GM19452 (cell line): Measurements from ENCODE around the gene SORD.
"Not testable (repeated sequence)": the region's sequence is repeated elsewhere in the genome, so short reads cannot be mapped to it uniquely, and the experiment has no call there.

Source experiments
- ATAC-seq: cut with Tn5 transposase; IDR thresholded peaks from one replicate; pipeline ENCODE4 v1.9.1; 2021; ENCODE audit not compliant: unreplicated experiment

Gene SORD

DNA sequence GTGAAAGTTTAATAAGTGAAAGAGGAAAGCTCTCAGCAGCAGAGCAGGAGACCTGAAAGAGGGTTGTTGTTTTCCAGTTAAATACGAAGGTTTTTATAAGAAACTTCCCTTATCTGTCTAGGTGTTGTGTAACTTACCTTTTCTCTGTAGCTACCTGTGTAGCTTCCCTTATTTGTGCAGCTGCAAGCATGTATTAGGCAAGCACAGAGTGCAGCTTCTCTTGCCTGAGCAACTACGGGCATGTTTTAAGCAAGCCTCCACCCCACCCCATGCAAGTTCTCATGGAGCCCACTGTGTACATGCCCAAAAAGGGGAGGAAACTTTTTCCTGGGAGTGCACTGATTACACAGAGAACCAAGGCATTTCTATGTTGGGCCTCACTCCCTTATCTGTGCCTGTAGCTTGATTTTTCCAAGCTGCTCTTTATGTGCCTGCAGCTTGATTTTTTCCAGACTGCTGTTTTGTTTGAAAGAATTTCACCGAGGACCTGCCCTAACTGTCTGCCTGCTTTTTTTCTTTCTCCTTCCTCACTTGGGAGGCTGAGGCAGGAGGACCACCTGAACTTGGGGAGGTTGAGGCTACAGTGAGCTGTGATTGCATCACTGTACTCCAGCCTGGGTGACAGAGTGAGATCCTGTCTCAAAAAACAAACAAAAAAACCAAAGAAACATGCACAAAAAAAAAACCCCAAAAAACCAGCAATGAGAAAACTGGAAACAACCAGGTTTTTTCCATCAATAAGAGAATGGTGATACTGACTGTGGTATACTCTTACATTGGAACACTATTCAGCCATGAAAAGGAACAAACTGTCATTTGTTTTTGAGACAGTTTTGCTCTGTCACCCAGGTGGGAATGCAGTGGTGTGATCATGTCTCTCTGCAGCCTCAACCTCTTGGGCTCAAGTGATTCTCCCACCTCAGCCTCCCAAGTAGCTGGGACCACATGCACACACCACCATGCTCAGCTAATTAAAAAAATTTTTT is 36.0 kb downstream of the SORD start:
- not testable (repeated sequence) for ATAC-seq

DNA sequence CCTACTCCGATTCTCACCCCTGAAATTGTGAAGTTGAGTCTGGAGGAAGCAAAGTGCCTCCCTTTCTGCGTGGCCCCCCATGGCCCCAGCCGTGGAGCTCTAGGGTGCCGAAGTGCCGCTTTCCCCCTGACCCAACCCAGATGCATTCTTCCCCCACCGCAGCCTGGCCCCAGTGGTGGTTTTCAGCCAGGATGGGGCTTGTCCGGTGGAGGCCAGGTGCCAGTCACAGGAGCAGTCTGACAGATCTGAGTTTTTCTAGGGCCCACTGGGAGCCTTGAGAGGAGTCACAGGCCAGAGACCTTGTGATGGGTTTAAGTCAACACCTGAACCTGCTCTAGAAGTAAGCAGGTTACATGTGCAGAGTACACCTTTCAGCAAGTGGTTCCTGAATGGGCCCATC is 39.3 kb downstream of the SORD start:
- not testable (repeated sequence) for ATAC-seq

DNA sequence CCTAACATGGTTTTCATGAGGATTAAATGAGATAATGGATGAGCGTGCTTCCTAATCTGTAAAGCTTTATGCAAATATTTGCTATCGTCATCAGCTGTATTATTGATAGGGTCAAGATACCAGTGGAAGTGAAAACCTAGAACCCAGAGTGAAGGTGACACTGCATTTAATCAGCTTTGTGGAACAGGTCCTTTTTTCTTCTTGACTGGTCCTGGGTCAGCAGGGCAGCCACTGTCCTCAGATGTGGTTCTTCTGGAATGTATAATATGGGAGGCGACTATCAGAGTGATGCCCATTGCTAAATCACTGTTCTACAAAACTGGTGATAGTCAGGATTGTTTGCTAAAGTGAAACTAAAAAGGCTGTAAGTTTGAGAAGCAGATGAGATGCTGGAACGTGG is 41.4 kb downstream of the SORD start:
- ATAC-seq = no peak

DNA sequence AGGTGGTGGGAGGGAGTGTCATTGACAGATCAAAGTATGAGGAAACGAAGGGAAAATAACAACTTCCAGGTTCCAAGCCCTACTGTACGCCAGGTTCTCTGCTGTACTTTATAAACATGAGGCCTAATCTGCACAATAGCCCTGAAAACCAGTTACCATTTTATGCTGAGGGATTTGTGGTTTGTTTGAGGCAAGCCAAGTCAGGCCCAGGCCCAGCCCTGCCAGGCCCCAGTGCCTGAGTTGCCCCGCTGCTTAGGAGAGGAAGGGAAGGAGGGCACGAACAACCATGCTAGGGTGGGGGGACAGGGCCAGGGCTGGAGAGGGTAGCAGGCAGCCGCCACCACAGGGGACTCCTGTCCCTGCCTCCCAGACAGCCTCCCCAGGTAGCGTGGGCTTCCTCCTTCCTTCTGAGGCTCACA is 47.0 kb downstream of the SORD start:
- ATAC-seq = not testable (repeated sequence)

DNA sequence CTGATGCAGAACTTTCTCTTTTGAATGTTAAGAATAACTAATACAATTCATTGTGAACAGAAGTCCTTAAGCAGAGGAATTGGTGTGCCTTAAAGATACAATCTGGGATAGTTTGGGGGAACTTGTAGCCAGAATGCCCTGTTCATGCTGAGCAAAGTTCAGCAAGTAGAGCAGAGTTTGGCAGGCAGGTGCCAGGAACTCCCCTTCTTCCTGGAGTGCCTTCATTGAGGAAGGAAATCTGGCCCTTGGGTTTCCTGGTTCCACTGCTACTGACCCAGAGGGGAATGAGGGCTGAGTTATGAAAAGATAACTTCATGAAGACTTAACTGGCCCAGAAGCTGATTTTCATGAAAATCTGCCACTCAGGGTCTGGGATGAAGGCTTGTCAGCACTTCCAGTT is 50.6 kb downstream of the SORD start:
- not testable (repeated sequence) for ATAC-seq

DNA sequence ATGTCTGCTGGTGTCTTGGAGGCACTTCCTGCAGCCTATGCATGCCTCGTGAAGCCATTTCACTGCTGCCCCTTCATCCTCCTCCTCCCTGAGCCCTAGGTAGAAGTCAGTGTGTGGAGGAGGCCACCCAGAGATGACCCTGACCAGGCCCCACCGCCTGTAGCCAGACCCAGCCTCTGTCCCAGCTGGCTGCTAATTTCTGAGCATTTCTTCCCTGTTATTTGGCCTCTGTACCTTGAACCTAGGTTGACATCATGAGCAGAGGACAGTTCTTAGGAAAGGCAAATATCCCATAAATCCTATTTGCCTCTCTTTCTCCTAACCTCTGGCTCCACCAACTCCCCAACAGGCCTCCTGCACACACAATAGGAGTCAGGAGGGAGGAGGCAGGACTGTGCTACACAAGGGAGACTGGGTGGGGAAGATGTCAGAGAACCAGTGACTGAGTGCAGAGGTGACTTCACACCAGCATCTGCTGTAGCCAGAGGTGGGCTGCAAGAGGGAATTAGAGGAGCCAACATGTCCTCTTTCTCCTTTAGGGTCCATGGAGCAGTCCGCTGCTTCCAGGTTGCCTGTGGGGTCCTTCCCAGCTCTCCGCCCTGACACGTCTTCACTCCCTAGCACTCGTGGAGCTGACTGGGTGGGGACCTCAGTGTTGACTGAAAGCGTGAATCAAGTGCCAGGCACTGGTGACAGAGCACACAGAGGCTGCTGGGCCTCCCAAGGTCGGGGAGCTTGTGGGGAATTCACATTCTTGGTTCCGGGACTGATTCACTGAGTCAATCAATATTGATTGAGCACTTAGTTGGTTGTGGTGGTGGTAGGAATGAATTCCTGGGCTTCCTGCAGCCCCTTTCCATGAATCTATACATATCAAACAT is 52.7 kb downstream of the SORD start:
- not testable (repeated sequence) for ATAC-seq

DNA sequence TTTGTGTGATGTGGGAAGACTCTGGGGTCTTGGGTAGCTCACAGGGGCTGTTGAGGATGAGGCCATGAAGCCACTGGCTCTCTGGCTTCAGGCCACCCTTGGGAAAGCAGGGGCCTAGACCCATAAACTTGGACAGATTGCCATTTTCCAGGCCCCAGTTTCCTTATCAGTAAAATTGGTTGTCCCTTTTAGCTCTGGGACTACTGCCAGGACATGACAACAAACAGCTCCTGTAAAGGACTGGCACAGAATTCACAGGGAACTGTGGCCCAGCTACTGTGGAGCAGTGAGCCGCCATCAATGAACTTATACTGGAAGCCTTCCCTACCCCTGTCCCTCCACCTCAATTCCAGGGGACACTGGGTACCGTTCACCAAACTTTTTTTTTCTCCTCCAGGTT is 54.4 kb downstream of the SORD start:
- ATAC-seq = not testable (repeated sequence)

DNA sequence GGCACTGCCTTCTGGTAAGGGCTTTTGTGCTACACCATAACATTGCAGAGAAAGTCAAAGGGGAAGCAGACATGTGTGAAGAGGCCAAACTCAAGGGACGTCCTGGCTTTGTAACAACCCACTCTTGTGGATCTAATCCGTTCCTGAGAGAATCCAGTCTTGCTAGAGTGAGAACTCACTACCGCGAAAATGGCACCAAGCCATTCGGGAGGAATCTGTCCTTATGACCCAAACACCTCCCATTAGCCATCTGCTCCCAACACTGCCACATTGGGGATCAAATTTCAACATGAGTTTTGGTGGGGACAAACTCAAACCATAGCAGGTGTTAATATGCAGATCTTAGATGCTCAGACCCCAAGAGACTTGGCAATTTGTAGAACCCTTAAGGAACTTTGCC is 56.2 kb downstream of the SORD start:
- not testable (repeated sequence) for ATAC-seq

DNA sequence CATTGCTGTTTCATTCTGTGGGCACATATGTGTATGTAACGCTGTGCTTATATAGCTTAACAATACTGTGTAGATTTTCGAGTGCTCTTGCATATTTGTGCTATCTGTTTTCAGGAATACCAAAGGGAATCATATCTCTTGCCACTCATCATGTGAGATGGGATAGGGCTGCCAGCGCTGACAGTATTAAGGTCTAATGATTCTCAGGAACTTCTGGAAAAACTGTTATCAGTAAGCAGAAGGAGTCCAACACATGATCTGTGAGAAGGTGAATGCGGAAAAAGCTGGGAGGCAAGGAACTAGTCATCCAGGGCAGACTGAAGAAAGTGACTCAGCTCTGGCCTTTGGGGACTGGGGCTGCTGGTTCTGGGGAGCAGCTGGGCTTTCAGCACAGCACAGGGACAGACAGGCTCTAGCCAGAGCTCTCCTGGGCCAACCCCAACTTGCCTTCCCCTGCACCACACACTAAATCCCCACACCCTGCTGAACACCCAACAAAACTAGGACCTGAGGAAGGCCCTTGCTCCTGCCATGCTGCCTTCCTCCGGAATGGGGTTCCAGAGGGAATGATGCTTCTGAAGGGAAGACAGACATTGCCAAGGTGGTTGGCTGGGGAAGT is 56.7 kb downstream of the SORD start:
- not testable (repeated sequence) for ATAC-seq

DNA sequence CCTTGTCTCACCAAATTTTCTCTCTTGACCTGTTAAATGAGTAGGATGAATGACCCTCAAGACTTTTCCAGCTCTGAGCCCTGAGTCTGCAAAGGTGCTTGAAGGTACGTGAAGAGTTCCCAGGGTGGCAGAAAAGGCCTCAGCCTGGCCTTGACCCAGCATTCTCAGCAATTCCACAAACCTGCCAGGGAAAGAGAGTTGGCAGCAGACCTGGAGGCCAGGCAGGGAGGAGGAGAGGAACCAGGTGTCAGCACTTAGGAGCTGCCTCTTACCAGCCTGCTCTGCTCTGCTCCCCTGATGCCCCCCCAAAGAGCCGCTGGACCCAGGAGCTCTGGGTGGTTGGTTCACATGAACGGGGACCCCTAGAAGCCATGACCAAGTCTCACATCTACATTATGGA is 57.6 kb downstream of the SORD start:
- ATAC-seq = not testable (repeated sequence)

DNA sequence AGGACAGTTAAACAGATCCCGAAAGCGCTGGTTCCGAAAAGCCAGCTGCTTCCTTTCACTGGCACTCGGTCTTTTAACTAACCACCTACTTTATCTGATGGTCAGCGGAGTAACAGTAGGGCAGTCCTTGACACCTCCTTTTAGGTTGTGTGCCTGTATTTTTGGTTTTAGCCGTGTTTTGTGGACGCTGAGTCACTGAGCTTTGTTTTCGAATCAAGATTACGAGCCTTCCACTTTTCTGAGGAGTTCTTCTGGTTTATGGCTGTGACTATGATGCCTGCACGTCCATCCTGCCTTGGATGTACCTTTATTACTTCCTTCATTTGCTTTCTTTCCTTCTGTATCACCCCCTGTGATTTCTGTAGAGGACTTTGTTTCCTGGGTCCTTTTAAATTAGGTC is 59.4 kb downstream of the SORD start:
- not testable (repeated sequence) for ATAC-seq

DNA sequence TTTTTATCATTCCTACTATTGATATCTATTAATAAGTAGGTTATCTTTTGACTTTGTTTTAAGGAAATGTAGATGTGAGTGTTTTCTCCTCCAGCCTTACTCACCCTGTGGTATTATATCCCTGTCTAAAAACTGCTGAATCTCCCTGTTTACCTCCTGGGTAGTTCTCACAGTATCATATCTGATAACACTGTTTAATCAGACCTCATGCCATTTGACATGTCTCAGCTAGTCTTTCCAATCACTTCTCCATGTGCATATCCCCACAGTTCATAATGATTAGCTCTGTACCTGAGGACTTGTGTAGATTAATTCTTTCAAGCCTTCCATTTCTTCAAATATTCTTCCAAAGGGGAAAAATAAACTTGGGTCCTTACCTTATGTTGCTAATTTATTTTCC is 60.2 kb downstream of the SORD start:
- no peak for ATAC-seq

DNA sequence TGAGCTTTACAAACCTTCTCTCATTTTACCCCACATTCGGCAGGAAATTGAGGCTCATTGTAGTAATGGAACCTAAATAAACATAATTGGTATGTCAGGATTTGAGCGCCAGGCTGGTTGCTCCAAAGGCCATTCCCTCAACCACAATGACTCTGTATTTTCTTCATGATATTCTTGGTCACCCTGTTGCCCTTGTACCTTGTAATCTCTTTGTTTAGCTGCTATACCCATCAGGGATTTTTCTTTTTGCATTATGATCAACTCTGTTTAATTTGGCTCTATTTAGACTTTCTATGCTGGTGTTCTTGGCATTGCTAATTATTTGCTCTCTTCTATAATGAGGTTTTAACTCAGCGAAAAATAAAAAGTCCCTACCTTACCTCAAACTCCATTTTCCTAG is 61.2 kb downstream of the SORD start:
- no peak for ATAC-seq

DNA sequence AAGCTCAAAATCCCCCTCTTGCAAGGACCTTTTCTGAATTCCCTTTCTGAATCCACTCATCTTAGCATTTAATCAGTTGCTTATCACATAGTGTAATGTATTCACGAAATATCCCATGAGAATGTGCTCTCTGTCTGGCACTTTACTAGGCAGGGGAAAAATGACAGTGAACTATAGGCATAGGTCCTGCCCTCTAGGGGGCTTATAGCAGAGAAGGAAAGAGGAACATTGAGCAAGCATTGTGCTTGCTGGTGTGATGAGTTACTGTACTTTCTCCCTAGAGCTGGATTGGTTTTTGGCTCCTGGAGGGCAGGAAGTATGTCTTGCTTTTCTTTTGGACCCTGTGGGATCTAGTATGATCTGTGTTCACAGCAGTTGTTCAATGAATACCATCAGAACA is 64.5 kb downstream of the SORD start:
- ATAC-seq = no peak

DNA sequence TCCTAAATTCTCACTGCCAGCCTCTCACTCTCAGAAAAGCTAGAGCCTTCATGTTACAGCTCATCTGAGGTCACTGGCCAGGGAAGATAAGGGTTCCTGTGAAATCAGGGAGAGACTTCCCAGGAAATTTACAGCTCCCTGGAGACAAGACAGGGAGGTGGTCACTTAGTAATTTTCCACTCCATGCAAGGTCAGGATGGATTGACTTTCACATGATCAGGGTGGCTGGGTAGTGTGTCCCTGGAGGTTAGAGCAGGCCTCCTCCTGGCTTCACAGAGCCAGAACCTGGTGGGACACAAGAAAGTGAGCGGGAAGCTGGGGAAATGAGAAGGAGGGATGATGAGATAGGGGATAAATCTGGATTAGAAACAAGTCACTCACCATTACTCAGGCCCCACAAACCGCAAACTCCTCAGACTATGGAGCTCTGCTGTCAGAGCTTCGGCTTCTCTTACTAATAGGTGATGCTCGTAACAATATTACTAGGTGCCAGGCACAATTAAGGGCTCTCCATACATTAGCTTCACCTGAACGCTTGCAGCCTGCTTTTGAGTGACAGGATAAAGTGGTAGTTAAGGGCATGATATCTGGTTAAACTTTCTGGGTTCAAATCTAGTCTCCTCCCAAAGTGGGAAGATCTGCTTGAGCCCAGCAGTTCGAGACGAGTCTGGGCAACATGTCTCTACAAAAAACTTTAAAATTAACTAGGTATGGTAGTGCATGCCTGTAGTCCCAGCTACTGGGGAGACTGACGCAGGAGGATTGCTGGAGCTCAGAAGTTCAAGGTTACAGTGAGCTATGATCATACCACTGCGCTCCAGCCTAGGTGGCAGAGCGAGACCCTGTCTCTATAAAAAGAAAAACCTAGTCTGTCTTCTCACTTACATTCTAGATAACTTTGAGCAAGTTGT is 66.1 kb downstream of the SORD start:
- ATAC-seq = no peak

DNA sequence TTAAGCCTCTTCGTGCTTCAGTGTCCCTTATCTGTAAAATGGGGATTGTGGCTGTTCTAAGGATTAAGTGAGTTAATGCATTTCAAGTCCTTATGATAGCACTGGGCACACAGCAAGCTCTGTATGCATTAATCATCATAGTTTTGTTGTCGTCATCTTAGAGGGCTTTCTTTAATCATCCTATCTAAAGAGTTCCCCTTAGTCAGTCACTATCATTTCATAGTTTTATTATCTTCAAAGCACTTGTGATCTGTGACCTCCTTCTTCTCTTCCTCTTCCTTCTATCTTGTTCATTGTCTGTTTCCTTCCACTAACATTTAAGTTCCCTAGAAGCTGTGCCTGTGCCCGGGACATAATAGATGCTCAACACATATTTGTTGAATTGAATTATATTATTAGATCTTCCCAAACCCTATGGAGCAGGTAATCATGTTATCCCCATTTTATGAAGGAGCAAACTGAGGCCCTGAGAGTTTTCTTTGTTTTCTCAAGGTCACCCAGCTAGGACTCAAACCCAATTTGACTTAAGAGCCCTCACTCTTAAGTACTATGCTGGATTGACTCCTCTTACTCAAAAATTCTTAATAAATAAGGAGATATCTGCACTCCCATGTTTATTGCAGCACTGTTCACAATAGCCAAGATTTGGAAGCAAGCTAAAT is 66.8 kb downstream of the SORD start:
- no peak for ATAC-seq

DNA sequence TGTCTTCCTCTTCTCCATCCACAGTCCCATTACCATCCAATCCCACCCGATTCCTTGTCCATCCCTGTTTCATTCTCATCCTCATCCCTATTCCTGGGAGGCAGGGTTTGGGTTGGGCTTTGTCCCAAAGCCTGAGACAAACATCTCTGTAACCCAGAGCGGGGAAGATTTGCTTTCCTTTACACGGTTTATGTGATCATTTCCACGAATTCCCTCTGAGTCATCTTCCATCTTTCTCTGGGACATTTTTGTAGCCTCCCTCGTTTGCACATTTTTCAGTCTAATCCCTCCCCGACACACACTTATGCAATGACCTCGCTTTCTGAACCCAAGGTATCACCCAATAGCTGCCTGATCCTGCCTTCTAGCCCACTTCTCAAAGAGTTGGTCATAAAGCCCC is 68.2 kb downstream of the SORD start:
- no peak for ATAC-seq

DNA sequence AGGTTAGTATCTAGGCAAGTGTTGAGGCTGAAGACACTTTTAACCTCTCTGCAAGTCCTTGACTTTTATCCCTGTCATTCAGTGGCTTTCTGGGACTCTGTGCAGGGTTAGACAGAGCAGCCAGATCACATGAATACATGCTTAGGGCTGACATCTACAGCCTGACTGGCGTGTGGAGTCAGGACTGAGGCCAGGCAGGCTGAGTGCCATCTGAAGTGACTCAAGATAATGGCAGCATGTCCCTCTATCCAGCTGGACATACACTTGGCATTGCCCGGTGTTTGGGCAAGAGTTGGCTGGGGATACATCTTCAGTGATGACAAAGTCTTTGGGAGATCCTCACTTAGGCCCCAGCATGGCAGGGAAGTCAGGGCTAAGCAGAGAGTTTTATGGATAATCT is 68.6 kb downstream of the SORD start:
- no peak for ATAC-seq

DNA sequence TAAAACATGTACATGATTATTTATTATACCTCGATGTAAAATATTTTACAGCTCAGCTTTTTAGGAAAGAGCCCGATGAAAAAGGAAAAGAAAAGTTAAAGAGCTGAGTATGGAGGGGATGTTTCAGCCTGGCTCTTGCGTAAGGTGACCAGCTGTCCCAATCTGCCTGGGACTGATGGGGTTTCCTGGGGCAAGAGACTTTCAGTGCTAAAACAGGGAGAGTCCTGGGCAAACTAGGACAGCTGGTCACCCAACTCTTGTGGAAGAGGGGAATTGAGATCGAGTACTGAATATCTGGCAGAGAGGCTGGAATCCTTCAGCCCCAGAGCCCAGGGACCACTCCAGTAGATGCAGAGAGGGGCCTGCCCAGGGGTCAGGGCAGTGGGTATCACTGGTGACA is 70.0 kb downstream of the SORD start:
- ATAC-seq = no peak
